PC-9 (cell line): Measurements from ENCODE around the gene NGEF.

Experiments
- CTCF ChIP-seq: fragments of 200-600 bp; sonication (generic); conservative IDR thresholded peaks from 2 replicates; pipeline ENCODE4 v1.6.1; 2017; ENCODE audit warnings: mixed run types, antibody characterized with exemption, mild to moderate bottlenecking, moderate library complexity
- EZH2 ChIP-seq: fragments of 200-600 bp; sonication (generic); IDR thresholded peaks from 2 replicates; pipeline ENCODE4 v1.8.0; 2017; ENCODE audit warnings: antibody characterized with exemption, low read depth

GRCh38 chr2:232960862-232961261, 52.2 kb downstream of the NGEF start:
- TF ChIP-seq CTCF: no peak
- no peak for TF ChIP-seq EZH2
